Gastrocnemius medialis (tissue), 4 donors: ENCODE measurements around the gene CNTN4. TPM values are rescaled to one million over a fixed set of nuclear protein-coding genes. Genes with fewer than 3 reads are reported as not detected.
"Not testable (repeated sequence)": the region's sequence is repeated elsewhere in the genome, so short reads cannot be mapped to it uniquely, and the experiment has no call there.

Experiments
- ATAC-seq, 2 donors: fragments of 150-250 bp; one replicate each; pipeline ENCODE4 v1.9.1; 2016
- DNase-seq, 2 donors: peaks; one replicate each; pipeline ENCODE4 v3.0.0-alpha.2; 2019
- H3K27ac ChIP-seq, 4 donors: fragments of 200-600 bp; sonication (generic); 1 replicate in 1 of 4; 2 replicates in 3 of 4; pipeline ENCODE4 v1.5.1; 2016 to 2018; ENCODE audit warnings: mild to moderate bottlenecking in 2 of 4, moderate library complexity in 1 of 4
- H3K27me3 ChIP-seq, 3 donors: fragments of 200-600 bp; sonication (generic) in 2 of 3; 1 replicate in 1 of 3; 2 replicates in 2 of 3; pipeline versions ENCODE4 v1.5.1 to v1.6.0; 2016 to 2019; ENCODE audit warnings: mild to moderate bottlenecking in 1 of 3, moderate library complexity in 1 of 3
- H3K36me3 ChIP-seq, 2 donors: fragments of 200-600 bp; sonication (generic) in 1 of 2; one replicate each; pipeline ENCODE4 v1.5.1; 2017 to 2018
- H3K4me1 ChIP-seq, 2 donors: fragments of 200-600 bp; sonication (generic) in 1 of 2; one replicate each; pipeline ENCODE4 v1.5.1; 2016 to 2017; ENCODE audit warnings: mild to moderate bottlenecking in 2 of 2
- H3K4me3 ChIP-seq, 4 donors: fragments of 200-600 bp; sonication (generic) in 3 of 4; 1 replicate in 1 of 4; 2 replicates in 3 of 4; pipeline ENCODE4 v1.5.1; 2016 to 2019; ENCODE audit warnings: mild to moderate bottlenecking in 2 of 4
- H3K9me3 ChIP-seq, 3 donors: fragments of 200-600 bp; sonication (generic) in 2 of 3; 1 replicate in 1 of 3; 2 replicates in 2 of 3; pipeline ENCODE4 v1.5.1; 2016 to 2019
- CTCF ChIP-seq, 5 experiments: fragments of 450-650 bp in 3 of 5; fragments of 200-600 bp in 2 of 5; sonication (generic) in 2 of 5; IDR thresholded peaks in 4 of 5; conservative IDR thresholded peaks in 1 of 5; 1 replicate in 4 of 5; 2 replicates in 1 of 5; pipeline ENCODE4 v1.5.1; 2016 to 2019; ENCODE audit warnings: antibody characterized with exemption in 5 of 5, mild to moderate bottlenecking in 3 of 5, moderate library complexity in 3 of 5
- POLR2A ChIP-seq, 2 donors: fragments of 450-650 bp; IDR thresholded peaks; one replicate each; pipeline ENCODE4 v1.6.1; 2017; ENCODE audit warnings: antibody characterized with exemption in 2 of 2, mild to moderate bottlenecking in 2 of 2, moderate library complexity in 2 of 2
- in situ Hi-C, 4 donors: fragments of 200-750 bp; cut with MboI; loops; one replicate each; pipeline versions ENCODE4 v1.15.0 to v1.8.0; 2017; ENCODE audit warnings: low sequenced_read_pairs in 4 of 4
- intact Hi-C: fragments of 100-400 bp; cut with DNase I; formaldehyde crosslinking; loops from one replicate; pipeline ENCODE4 v1.15.1; 2023; ENCODE audit warnings: low total_unique reads
- total RNA-seq, 4 donors: library from RNA; depleted of rRNA; stranded (reverse); fragments of >200 nt; gene quantifications; one replicate each; pipeline versions ENCODE4 v1.1.0 to v1.2.3, GENCODE V29; 2016

Gene CNTN4
- total RNA-seq, 4 donors from 2014 or later: 0.51 to 1.9 (median 1.4) TPM

DNA sequence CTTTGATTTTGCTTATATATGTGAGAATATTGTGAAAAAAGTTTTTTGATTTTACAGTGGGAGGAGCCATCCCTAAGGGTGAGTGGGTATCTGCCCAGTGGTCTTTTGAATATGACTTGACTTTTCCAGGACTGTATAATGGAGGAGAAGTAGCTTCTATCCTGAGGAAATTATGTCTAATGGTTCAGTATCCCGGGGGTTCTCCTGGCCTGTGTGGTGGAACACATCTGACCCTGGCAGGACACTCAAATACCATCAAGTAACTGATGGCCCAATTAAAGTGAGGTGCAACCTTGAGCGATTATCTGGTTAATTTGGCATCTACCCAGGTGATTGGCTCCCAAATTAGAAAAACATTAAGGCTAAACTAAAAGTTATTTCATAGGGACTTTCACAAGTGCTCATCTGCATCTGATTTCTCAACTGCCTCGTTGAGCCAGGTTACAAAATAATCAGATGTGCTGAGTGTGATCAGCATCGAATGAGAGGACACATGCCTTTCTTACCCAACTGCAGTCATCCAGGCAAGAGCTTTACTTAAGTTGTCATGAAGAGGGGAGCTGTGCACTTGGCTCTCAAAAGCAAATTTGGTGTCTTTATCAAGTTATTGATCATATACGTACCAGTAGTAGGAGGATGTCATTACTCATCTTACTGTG is 810.2 kb downstream of the CNTN4 start:
- DNase-seq (no peak), ATAC-seq (no peak)
- Histone ChIP-seq H3K36me3 (no peaks in the 10 kb centered on the region), H3K4me3 (no peak overlapping the region), H3K4me1 (no peaks in the 10 kb centered on the region), H3K27ac (no peak overlapping the region), H3K27me3 (no peaks in the 10 kb centered on the region), H3K9me3 (no peaks in the 10 kb centered on the region)
- no peak for TF ChIP-seq POLR2A (IDR thresholded peaks at IDR 0.05)
- intact Hi-C loops: no loop called here
- in situ Hi-C loops: no loop called here

DNA sequence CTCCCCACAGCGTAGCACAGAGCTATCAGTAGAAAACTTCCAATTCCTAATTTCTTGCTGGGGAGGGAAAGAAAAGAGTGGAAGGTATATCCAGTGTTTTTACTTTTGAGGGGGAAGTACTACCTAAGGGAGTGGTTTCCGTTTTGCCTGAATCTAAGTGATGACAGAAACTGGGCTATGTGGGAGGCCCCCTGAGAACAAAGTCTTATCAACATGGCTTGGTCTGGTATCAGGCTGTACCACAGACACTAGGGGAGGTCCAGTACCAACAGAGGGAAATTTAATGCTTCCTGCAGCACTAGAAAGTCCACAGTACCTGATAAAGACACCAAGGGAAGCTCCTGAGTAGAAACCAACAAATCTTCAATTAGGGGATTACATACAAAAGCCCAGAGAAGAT is 812.3 kb downstream of the CNTN4 start:
- Histone ChIP-seq H3K4me3 (no peak overlapping the region), H3K27ac (no peak overlapping the region), H3K36me3 (no peaks in the 10 kb centered on the region), H3K4me1 (no peaks in the 10 kb centered on the region), H3K27me3 (no peaks in the 10 kb centered on the region), H3K9me3 (no peaks in the 10 kb centered on the region)
- TF ChIP-seq POLR2A (IDR thresholded peaks at IDR 0.05): no peak
- TF ChIP-seq CTCF (IDR thresholded peaks at IDR 0.05 in 4 of 5, conservative IDR thresholded peaks at IDR 0.05 in 1 of 5): no peak
- DNase-seq (no peak), ATAC-seq (no peak)
- in situ Hi-C loops: no loop called here
- intact Hi-C loops: no loop called here

DNA sequence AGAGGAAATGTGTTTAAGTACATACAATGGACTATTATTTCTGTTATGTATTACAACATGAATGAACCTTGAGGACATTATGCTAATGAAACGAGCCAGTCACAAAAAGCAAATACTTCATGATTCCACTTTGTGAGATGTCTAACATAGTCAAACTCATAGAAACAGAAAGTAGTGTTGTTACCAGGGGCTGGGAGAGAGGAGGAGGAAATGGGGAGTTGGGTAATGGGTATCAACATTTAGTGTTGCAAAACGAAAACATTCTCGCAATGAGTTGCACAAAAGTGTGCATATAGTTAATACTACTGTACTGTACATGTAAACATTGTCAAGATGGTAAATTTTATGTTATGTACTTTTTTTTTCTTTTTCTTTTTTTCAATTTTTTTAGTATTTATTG is 817.2 kb downstream of the CNTN4 start:
- Histone ChIP-seq H3K27me3 (no peaks in the 10 kb centered on the region), H3K27ac (no peak overlapping the region), H3K9me3 (no peaks in the 10 kb centered on the region), H3K36me3 (no peaks in the 10 kb centered on the region), H3K4me1 (no peaks in the 10 kb centered on the region), H3K4me3 (no peak overlapping the region)
- no peak for TF ChIP-seq POLR2A (IDR thresholded peaks at IDR 0.05)
- TF ChIP-seq CTCF (IDR thresholded peaks at IDR 0.05 in 4 of 5, conservative IDR thresholded peaks at IDR 0.05 in 1 of 5): no peak
- intact Hi-C loops: no loop called here
- no peak for ATAC-seq
- DNase-seq: no peak
- in situ Hi-C loops: no loop called here

DNA sequence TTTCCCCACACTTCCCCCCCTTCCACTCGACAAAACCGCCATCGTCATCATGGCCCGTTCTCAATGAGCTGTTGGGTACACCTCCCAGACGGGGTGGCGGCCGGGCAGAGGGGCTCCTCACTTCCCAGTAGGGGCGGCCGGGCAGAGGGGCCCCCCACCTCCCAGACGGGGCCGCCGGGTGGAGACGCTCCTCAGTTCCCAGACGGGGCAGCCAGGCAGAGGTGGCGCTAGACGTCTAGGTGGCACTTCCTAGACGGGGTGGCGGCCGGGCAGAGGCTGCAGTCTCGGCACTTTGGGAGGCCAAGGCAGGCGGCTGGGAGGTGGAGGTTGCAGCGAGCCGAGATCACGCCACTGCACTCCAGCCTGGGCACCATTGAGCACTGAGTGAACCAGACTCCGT is 818.0 kb downstream of the CNTN4 start:
- intact Hi-C loops, ATAC-seq, H3K4me1 ChIP-seq, H3K36me3 ChIP-seq, H3K27ac ChIP-seq, in situ Hi-C loops, DNase-seq, H3K4me3 ChIP-seq, H3K27me3 ChIP-seq, H3K9me3 ChIP-seq: not testable (repeated sequence)

DNA sequence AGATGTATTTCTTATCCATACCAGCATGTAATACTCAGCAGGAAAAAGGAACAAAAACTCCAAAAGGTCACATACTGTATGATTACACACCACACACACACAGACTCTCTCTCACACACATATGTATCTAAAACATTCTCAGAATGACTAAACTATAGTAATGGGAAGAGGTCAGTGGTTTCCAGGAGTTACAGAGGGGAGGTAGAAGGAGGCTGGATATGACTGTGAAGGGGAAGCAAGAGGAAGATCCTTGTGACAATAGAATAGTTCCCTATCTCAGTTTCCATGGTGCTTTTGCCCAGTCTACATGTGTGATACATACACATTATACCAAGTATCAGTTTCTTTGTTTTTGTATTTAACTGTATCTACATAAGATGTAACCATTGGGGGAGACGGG is 821.4 kb downstream of the CNTN4 start:
- in situ Hi-C loops (no loop called here), intact Hi-C loops (no loop called here)
- Histone ChIP-seq H3K36me3 (no peaks in the 10 kb centered on the region), H3K4me1 (no peaks in the 10 kb centered on the region), H3K9me3 (no peaks in the 10 kb centered on the region), H3K4me3 (no peak overlapping the region), H3K27me3 (no peaks in the 10 kb centered on the region), H3K27ac (no peak overlapping the region)
- DNase-seq: no peak
- ATAC-seq: no peak
- TF ChIP-seq CTCF (IDR thresholded peaks at IDR 0.05 in 4 of 5, conservative IDR thresholded peaks at IDR 0.05 in 1 of 5): no peak
- TF ChIP-seq POLR2A (IDR thresholded peaks at IDR 0.05): no peak

GRCh38 chr3:2921452-2921851 is 822.8 kb downstream of the CNTN4 start:
- no peak for TF ChIP-seq CTCF (IDR thresholded peaks at IDR 0.05 in 4 of 5, conservative IDR thresholded peaks at IDR 0.05 in 1 of 5)
- TF ChIP-seq POLR2A (IDR thresholded peaks at IDR 0.05): no peak

More at GRCh38 chr3:2921452-2921851, 822.8 kb downstream of the CNTN4 start:
- ATAC-seq: no peak
- Histone ChIP-seq H3K4me1 (no peaks in the 10 kb centered on the region), H3K4me3 (no peak overlapping the region), H3K36me3 (no peaks in the 10 kb centered on the region), H3K27ac (no peak overlapping the region), H3K27me3 (no peaks in the 10 kb centered on the region), H3K9me3 (no peaks in the 10 kb centered on the region)
- intact Hi-C loops: no loop called here
- no peak for DNase-seq
- in situ Hi-C loops: no loop called here
